Astrocyte (in vitro differentiated cells and primary cell): ENCODE measurements around the gene AMPD3.

Experiments used
- CTCF ChIP-seq: IDR thresholded peaks from 2 replicates; pipeline ENCODE4 v1.5.1; 2011; ENCODE audit warnings: low read depth, mild to moderate bottlenecking, inconsistent platforms, low read length, moderate library complexity; ENCODE audit not compliant: insufficient read depth
- EZH2 ChIP-seq: IDR thresholded peaks from 2 replicates; pipeline ENCODE4 v1.6.1; 2012; ENCODE audit warnings: mild to moderate bottlenecking, low read length, inconsistent platforms; ENCODE audit not compliant: insufficient read depth

- TF ChIP-seq CTCF (no peak), EZH2 (no peak)
Measured at GRCh38 chr11:10490398-10491241, 35.6 kb downstream of the AMPD3 start.
